Measurements from ENCODE around the gene BTBD2. TPM values are rescaled to one million over a fixed set of nuclear protein-coding genes. Genes with fewer than 3 reads are reported as not detected.

The BTBD2 gene
- total RNA-seq, 1 donor from 2014 or later: 81.5 TPM

GRCh38 chr19:2040647-2041432 lies 25.3 kb upstream of the BTBD2 start:
- TF ChIP-seq CTCF (IDR thresholded peaks at IDR 0.05) (no peak), POLR2AphosphoS5 (IDR thresholded peaks at IDR 0.05; ENCODE audit: insufficient read depth in 1 of 2, low read depth in 1 of 2) (no peak), POLR2A (IDR thresholded peaks at IDR 0.05) (no peak)
- intact Hi-C loops (cut with DNase I): no loop called here
- Histone ChIP-seq H3K4me1 (peaks cover 56% of the 10 kb centered on the region), H3K4me3 (no peak overlapping the region), H3K9me3 (peaks cover 2% of the 10 kb centered on the region), H3K27ac (peak overlapping the region; percentile 100), H3K27me3 (no peaks in the 10 kb centered on the region), H3K36me3 (peaks cover 0 to 51% of the 10 kb centered on the region in 2 donors)
- no peak for DNase-seq (ENCODE audit: extremely low spot score in 2 of 2)

- no peak for TF ChIP-seq CTCF (IDR thresholded peaks at IDR 0.05)
- no peak for TF ChIP-seq POLR2A (IDR thresholded peaks at IDR 0.05)
- TF ChIP-seq POLR2AphosphoS5 (IDR thresholded peaks at IDR 0.05; ENCODE audit: insufficient read depth in 1 of 2, low read depth in 1 of 2): no peak
- Histone ChIP-seq H3K4me1 (peaks cover 49% of the 10 kb centered on the region), H3K27me3 (no peaks in the 10 kb centered on the region), H3K27ac (peak overlapping the region; percentile 100), H3K4me3 (no peak overlapping the region), H3K36me3 (peaks cover 0 to 44% of the 10 kb centered on the region in 2 donors), H3K9me3 (peaks cover 8% of the 10 kb centered on the region)
- DNase-seq (ENCODE audit: extremely low spot score in 2 of 2): no peak
- intact Hi-C loops (cut with DNase I): no loop called here
Observed at GRCh38 chr19:2039959-2040646, 24.6 kb upstream of the BTBD2 start.

- DNase-seq (ENCODE audit: extremely low spot score in 2 of 2): no peak
- H3K27ac ChIP-seq: peak overlapping the region; percentile 42
- peaks cover 45% of the 10 kb centered on the region for H3K4me1 ChIP-seq
- no peaks in the 10 kb centered on the region for H3K27me3 ChIP-seq
- TF ChIP-seq POLR2A (IDR thresholded peaks at IDR 0.05) (no peak), POLR2AphosphoS5 (IDR thresholded peaks at IDR 0.05; ENCODE audit: insufficient read depth in 1 of 2, low read depth in 1 of 2) (no peak), CTCF (IDR thresholded peaks at IDR 0.05) (no peak)
- H3K36me3 ChIP-seq: peaks cover 0 to 40% of the 10 kb centered on the region in 2 donors
- no peak overlapping the region for H3K4me3 ChIP-seq
- intact Hi-C loops (cut with DNase I): no loop called here
- H3K9me3 ChIP-seq: peaks cover 8% of the 10 kb centered on the region
Observed at GRCh38 chr19:2039089-2039958, 23.8 kb upstream of the BTBD2 start.

GRCh38 chr19:2038284-2039088 lies 23.0 kb upstream of the BTBD2 start:
- Histone ChIP-seq H3K36me3 (peaks cover 0 to 40% of the 10 kb centered on the region in 2 donors), H3K9me3 (peaks cover 8% of the 10 kb centered on the region), H3K27me3 (no peaks in the 10 kb centered on the region), H3K4me1 (peaks cover 45% of the 10 kb centered on the region), H3K27ac (no peak overlapping the region), H3K4me3 (no peak overlapping the region)
- intact Hi-C loops (cut with DNase I): no loop called here
- no peak for DNase-seq (ENCODE audit: extremely low spot score in 2 of 2)
- TF ChIP-seq POLR2A (IDR thresholded peaks at IDR 0.05) (no peak), CTCF (IDR thresholded peaks at IDR 0.05) (no peak), POLR2AphosphoS5 (IDR thresholded peaks at IDR 0.05; ENCODE audit: insufficient read depth in 1 of 2, low read depth in 1 of 2) (no peak)

All from vagina (tissue), 2 donors.